GM23338 (cell line): ENCODE data around the gene NOXA1. TPM values are rescaled to one million over a fixed set of nuclear protein-coding genes. Genes with fewer than 3 reads are reported as not detected.

ENCODE experiments used
- ATAC-seq: fragments of 200-7000 bp; cut with Tn5 transposase; 3 replicates; pipeline ENCODE4 v1.9.1; 2020
- DNase-seq: peaks from one replicate; pipeline ENCODE4 v3.0.0-alpha.2; 2015; ENCODE audit warnings: low spot score
- H2AFZ ChIP-seq: fragments of 200-600 bp; sonication (generic); 2 replicates; pipeline ENCODE4 v1.8.0; 2016; ENCODE audit warnings: antibody characterized with exemption, mild to moderate bottlenecking, moderate library complexity
- H3F3A ChIP-seq: fragments of 200-600 bp; sonication (generic); replicated peaks from 2 replicates; pipeline ENCODE4 v1.8.0; 2017; ENCODE audit warnings: antibody characterized with exemption, mixed run types, low read depth
- H3K27ac ChIP-seq: fragments of 200-600 bp; sonication (generic); 2 replicates; pipeline ENCODE4 v1.6.1; 2016; ENCODE audit warnings: low read depth
- H3K27me3 ChIP-seq: fragments of 200-600 bp; sonication (generic); 2 replicates; pipeline ENCODE4 v1.8.0; 2016; ENCODE audit warnings: mild to moderate bottlenecking, mixed run types, moderate library complexity; ENCODE audit not compliant: insufficient read depth
- H3K36me3 ChIP-seq: fragments of 200-600 bp; sonication (generic); 2 replicates; pipeline ENCODE4 v1.8.0; 2016; ENCODE audit warnings: mild to moderate bottlenecking; ENCODE audit not compliant: insufficient read depth
- H3K4me1 ChIP-seq: fragments of 200-600 bp; sonication (generic); 2 replicates; pipeline ENCODE4 v1.8.0; 2016; ENCODE audit warnings: mild to moderate bottlenecking, moderate library complexity; ENCODE audit not compliant: insufficient read depth
- H3K4me2 ChIP-seq: fragments of 200-600 bp; sonication (generic); 2 replicates; pipeline ENCODE4 v1.7.1; 2017; ENCODE audit warnings: mixed run types
- H3K4me3 ChIP-seq: fragments of 200-600 bp; sonication (generic); 2 replicates; pipeline ENCODE4 v1.6.1; 2016; ENCODE audit warnings: mixed run types
- H3K79me2 ChIP-seq: fragments of 200-600 bp; sonication (generic); replicated peaks from 2 replicates; pipeline ENCODE4 v1.8.0; 2017; ENCODE audit warnings: mild to moderate bottlenecking; ENCODE audit not compliant: insufficient read depth
- H3K9me2 ChIP-seq: fragments of 200-600 bp; sonication (generic); 2 replicates; pipeline ENCODE4 v1.8.0; 2017; ENCODE audit not compliant: insufficient read depth
- H4K20me1 ChIP-seq: fragments of 200-600 bp; sonication (generic); replicated peaks from 2 replicates; pipeline ENCODE4 v1.8.0; 2017; ENCODE audit warnings: mild to moderate bottlenecking; ENCODE audit not compliant: insufficient read depth
- H3K27ac Mint-ChIP-seq: 2 replicates; pipeline ENCODE4 v1.8.0; 2020; ENCODE audit warnings: inconsistent platforms, mild to moderate bottlenecking, moderate library complexity, mixed read lengths
- H3K27me3 Mint-ChIP-seq: 3 replicates; pipeline ENCODE4 v1.8.0; 2022; ENCODE audit warnings: low read depth, mild to moderate bottlenecking, moderate library complexity, mixed read lengths, inconsistent platforms; ENCODE audit not compliant: insufficient read depth, poor library complexity
- H3K36me3 Mint-ChIP-seq: 3 replicates; pipeline ENCODE4 v1.8.0; 2021; ENCODE audit warnings: low read depth, mild to moderate bottlenecking, inconsistent platforms, moderate library complexity, mixed read lengths
- H3K4me1 Mint-ChIP-seq: 3 replicates; pipeline ENCODE4 v1.8.0; 2020; ENCODE audit warnings: mild to moderate bottlenecking, inconsistent platforms, mixed read lengths
- H3K4me3 Mint-ChIP-seq: 3 replicates; pipeline ENCODE4 v1.8.0; 2021; ENCODE audit warnings: moderate library complexity, mild to moderate bottlenecking, inconsistent platforms, mixed read lengths
- H3K9me3 Mint-ChIP-seq: 3 replicates; pipeline ENCODE4 v1.8.0; 2020; ENCODE audit warnings: moderate library complexity, mild to moderate bottlenecking, inconsistent platforms, mixed read lengths
- NANOG ChIP-seq: IDR thresholded peaks from 2 replicates; pipeline ENCODE4 v1.6.1; 2016; ENCODE audit warnings: antibody characterized with exemption, borderline replicate concordance
- STAT1 ChIP-seq: IDR thresholded peaks from one replicate; pipeline ENCODE4 v1.6.1; 2016; ENCODE audit warnings: antibody characterized with exemption; ENCODE audit not compliant: unreplicated experiment
- ZNF114 ChIP-seq: fragments of 250-450 bp; sonication (Bioruptor Pico); IDR thresholded peaks from 2 replicates; pipeline ENCODE4 v1.5.0; 2020; ENCODE audit warnings: mild to moderate bottlenecking, moderate library complexity
- microRNA-seq: library from miRNA; unstranded; fragments of <30 nt; microRNA quantifications from one replicate; pipeline ENCODE4, GENCODE V29; 2017
- polyA plus RNA-seq: library from polyadenylated mRNA; unstranded; fragments of >200 nt; fragmentation: Nextera tagmentation; extraction: Ambion mirVana; gene quantifications from 2 replicates; pipeline ENCODE4 v1.2.1, GENCODE V29; 2016
- total RNA-seq: library from RNA; depleted of rRNA; stranded (reverse); fragments of >200 nt; shearing (Covaris generic); gene quantifications from 2 replicates; pipeline ENCODE4 v1.2.3, GENCODE V29; 2014; rRNA removed

Gene NOXA1
- total and polyA plus RNA-seq, 2 experiments from 2014 or later: 0.59 to 0.68 TPM

- TF ChIP-seq STAT1 (no peak), NANOG (no peak), ZNF114 (CRISPR knock-in tag) (no peak)
These were observed 59.0 kb downstream of the NOXA1 start for GRCh38 chr9:137482094-137482781.

More at GRCh38 chr9:137482094-137482781, 59.0 kb downstream of the NOXA1 start:
- Histone ChIP-seq H3K4me3 (no peak overlapping the region), H2AFZ (no peak overlapping the region), H3K27me3 (no peaks in the 10 kb centered on the region), H3K79me2 (no peaks in the 10 kb centered on the region), H3K4me2 (no peak overlapping the region), H3K36me3 (no peaks in the 10 kb centered on the region), H4K20me1 (no peaks in the 10 kb centered on the region), H3F3A (no peaks in the 10 kb centered on the region), H3K9me2 (no peaks in the 10 kb centered on the region), H3K4me1 (no peaks in the 10 kb centered on the region), H3K27ac (no peak overlapping the region)
- no peak for DNase-seq
- no peak for ATAC-seq
- peak overlapping the region; percentile 56; the same call in 1 of the 2 replicates for H3K27ac Mint-ChIP-seq
- no peak overlapping the region for H3K4me3 Mint-ChIP-seq
- no peaks in the 10 kb centered on the region for H3K36me3 Mint-ChIP-seq
- H3K9me3 Mint-ChIP-seq: no peaks in the 10 kb centered on the region
- peaks cover 5% of the 10 kb centered on the region; the same call in 2 of the 3 replicates for H3K4me1 Mint-ChIP-seq
- H3K27me3 Mint-ChIP-seq: peaks cover 2% of the 10 kb centered on the region

Small RNAs within 50 kb of the gene (microRNA-seq; reads per million reads assigned to microRNA genes)
- gene MIR7114: 0.66 reads per million

Other genes with a start within 250 kb of the NOXA1 start
- 41.5 and 42.9 TPM in 2 replicates for gene ANAPC2, start 234.8 kb upstream of the NOXA1 start, total RNA-seq
- gene ANAPC2, start 234.8 kb upstream of the NOXA1 start, polyA plus RNA-seq: 16.4 and 19.2 TPM in 2 replicates
- 91.5 and 132 TPM in 2 replicates for gene SSNA1, start 234.7 kb upstream of the NOXA1 start, total RNA-seq
- 154 TPM in 2 replicates for gene SSNA1, start 234.7 kb upstream of the NOXA1 start, polyA plus RNA-seq
- 29.2 and 29.3 TPM in 2 replicates for gene TPRN, start 222.7 kb upstream of the NOXA1 start, total RNA-seq
- 6.4 and 9.1 TPM in 2 replicates for gene TPRN, start 222.7 kb upstream of the NOXA1 start, polyA plus RNA-seq
- 43.2 and 53.4 TPM in 2 replicates for gene TMEM203, start 217.7 kb upstream of the NOXA1 start, total RNA-seq
- 32.7 and 37.4 TPM in 2 replicates for gene TMEM203, start 217.7 kb upstream of the NOXA1 start, polyA plus RNA-seq
- 25.4 and 38.1 TPM in 2 replicates for gene NDOR1, start 217.7 kb upstream of the NOXA1 start, total RNA-seq
- 19.4 and 19.7 TPM in 2 replicates for gene NDOR1, start 217.7 kb upstream of the NOXA1 start, polyA plus RNA-seq
- gene RNF208, start 201.2 kb upstream of the NOXA1 start, total RNA-seq: 1.4 and 1.9 TPM in 2 replicates
- 5.6 and 7.4 TPM in 2 replicates for gene RNF208, start 201.2 kb upstream of the NOXA1 start, polyA plus RNA-seq
- gene CYSRT1, start 198.2 kb upstream of the NOXA1 start, total RNA-seq: 1.4 and 2.0 TPM in 2 replicates
- gene CYSRT1, start 198.2 kb upstream of the NOXA1 start, polyA plus RNA-seq: 2.0 and 3.2 TPM in 2 replicates
- gene RNF224, start 195.9 kb upstream of the NOXA1 start, total RNA-seq: 0.63 TPM in 1 of 2 replicates, not detected in the other
- not detected in 2 replicates for gene RNF224, start 195.9 kb upstream of the NOXA1 start, polyA plus RNA-seq
- gene SLC34A3, start 192.5 kb upstream of the NOXA1 start, total RNA-seq: not detected in 2 replicates
- gene SLC34A3, start 192.5 kb upstream of the NOXA1 start, polyA plus RNA-seq: not detected in 2 replicates
- gene TUBB4B, start 182.1 kb upstream of the NOXA1 start, total RNA-seq: 334 and 374 TPM in 2 replicates
- 389 and 408 TPM in 2 replicates for gene TUBB4B, start 182.1 kb upstream of the NOXA1 start, polyA plus RNA-seq
- gene STPG3, start 172.1 kb upstream of the NOXA1 start, total RNA-seq: not detected in 2 replicates
- not detected in 2 replicates for gene STPG3, start 172.1 kb upstream of the NOXA1 start, polyA plus RNA-seq
- gene NELFB, start 168.1 kb upstream of the NOXA1 start, total RNA-seq: 79.5 and 97.3 TPM in 2 replicates
- 30.0 and 31.2 TPM in 2 replicates for gene NELFB, start 168.1 kb upstream of the NOXA1 start, polyA plus RNA-seq
- 14.4 and 19.0 TPM in 2 replicates for gene TOR4A, start 145.7 kb upstream of the NOXA1 start, total RNA-seq
- gene TOR4A, start 145.7 kb upstream of the NOXA1 start, polyA plus RNA-seq: 2.0 and 2.1 TPM in 2 replicates
- 39.0 and 55.1 TPM in 2 replicates for gene NRARP, start 121.1 kb upstream of the NOXA1 start, total RNA-seq
- gene NRARP, start 121.1 kb upstream of the NOXA1 start, polyA plus RNA-seq: 4.0 and 4.8 TPM in 2 replicates
- 3.6 and 4.4 TPM in 2 replicates for gene EXD3, start 231 bp upstream of the NOXA1 start, total RNA-seq
- gene EXD3, start 231 bp upstream of the NOXA1 start, polyA plus RNA-seq: 9.7 and 9.9 TPM in 2 replicates
- gene ENTPD8, start 18.0 kb downstream of the NOXA1 start, total RNA-seq: 0.42 and 1.6 TPM in 2 replicates
- gene ENTPD8, start 18.0 kb downstream of the NOXA1 start, polyA plus RNA-seq: 0.89 and 1.1 TPM in 2 replicates
- 87.0 and 103 TPM in 2 replicates for gene NSMF, start 35.9 kb downstream of the NOXA1 start, total RNA-seq
- gene NSMF, start 35.9 kb downstream of the NOXA1 start, polyA plus RNA-seq: 20.3 and 22.3 TPM in 2 replicates
- 0.39 and 0.80 TPM in 2 replicates for gene PNPLA7, start 127.0 kb downstream of the NOXA1 start, total RNA-seq
- 0.28 and 0.45 TPM in 2 replicates for gene PNPLA7, start 127.0 kb downstream of the NOXA1 start, polyA plus RNA-seq
- 32.6 and 32.8 TPM in 2 replicates for gene MRPL41, start 128.5 kb downstream of the NOXA1 start, total RNA-seq
- 146 and 165 TPM in 2 replicates for gene MRPL41, start 128.5 kb downstream of the NOXA1 start, polyA plus RNA-seq
- 53.7 and 68.8 TPM in 2 replicates for gene DPH7, start 155.5 kb downstream of the NOXA1 start, total RNA-seq
- 44.5 and 48.8 TPM in 2 replicates for gene DPH7, start 155.5 kb downstream of the NOXA1 start, polyA plus RNA-seq
- gene ZMYND19, start 167.1 kb downstream of the NOXA1 start, total RNA-seq: 50.3 and 58.5 TPM in 2 replicates
- 25.8 and 41.7 TPM in 2 replicates for gene ZMYND19, start 167.1 kb downstream of the NOXA1 start, polyA plus RNA-seq
- 33.9 and 63.8 TPM in 2 replicates for gene ARRDC1, start 182.3 kb downstream of the NOXA1 start, total RNA-seq
- gene ARRDC1, start 182.3 kb downstream of the NOXA1 start, polyA plus RNA-seq: 33.5 and 36.6 TPM in 2 replicates
- gene EHMT1, start 195.6 kb downstream of the NOXA1 start, total RNA-seq: 160 and 177 TPM in 2 replicates
- gene EHMT1, start 195.6 kb downstream of the NOXA1 start, polyA plus RNA-seq: 162 and 166 TPM in 2 replicates